ENCODE results near the gene ALDH3B2. TPM values are rescaled to one million over a fixed set of nuclear protein-coding genes. Genes with fewer than 3 reads are reported as not detected.
"Not testable (repeated sequence)": the region's sequence is repeated elsewhere in the genome, so short reads cannot be mapped to it uniquely, and the experiment has no call there.

The ALDH3B2 gene
- total RNA-seq, 1 experiment from 2014 or later = not detected

GRCh38 chr11:67664696-67665540, 9.5 kb downstream of the ALDH3B2 start:
- DNase-seq (ENCODE audit: low read depth) = no peak
- in situ Hi-C loops (cut with HindIII; ENCODE audit: low pct_unique_long_range_greater_than_20kb, low sequenced_read_pairs) = no loop called here

GRCh38 chr11:67664213-67664585, 10.2 kb downstream of the ALDH3B2 start:
- DNase-seq (ENCODE audit: low read depth) = no peak
- in situ Hi-C loops (cut with HindIII; ENCODE audit: low pct_unique_long_range_greater_than_20kb, low sequenced_read_pairs) = no loop called here

GRCh38 chr11:67663532-67664212, 10.8 kb downstream of the ALDH3B2 start:
- in situ Hi-C loops (cut with HindIII; ENCODE audit: low pct_unique_long_range_greater_than_20kb, low sequenced_read_pairs) = no loop called here
- no peak for DNase-seq (ENCODE audit: low read depth)

GRCh38 chr11:67662835-67663531, 11.4 kb downstream of the ALDH3B2 start:
- no peak for DNase-seq (ENCODE audit: low read depth)
- in situ Hi-C loops (cut with HindIII; ENCODE audit: low pct_unique_long_range_greater_than_20kb, low sequenced_read_pairs) = no loop called here

GRCh38 chr11:67662142-67662834, 12.1 kb downstream of the ALDH3B2 start:
- no peak for DNase-seq (ENCODE audit: low read depth)
- in situ Hi-C loops (cut with HindIII; ENCODE audit: low pct_unique_long_range_greater_than_20kb, low sequenced_read_pairs) = no loop called here

- in situ Hi-C loops (cut with HindIII; ENCODE audit: low pct_unique_long_range_greater_than_20kb, low sequenced_read_pairs); DNase-seq (ENCODE audit: low read depth): not testable (repeated sequence)
These were observed 13.7 kb downstream of the ALDH3B2 start for GRCh38 chr11:67660752-67661151.

GRCh38 chr11:67659651-67660165, 14.7 kb downstream of the ALDH3B2 start:
- in situ Hi-C loops (cut with HindIII; ENCODE audit: low pct_unique_long_range_greater_than_20kb, low sequenced_read_pairs); DNase-seq (ENCODE audit: low read depth): not testable (repeated sequence)

- DNase-seq (ENCODE audit: low read depth) = no peak
- in situ Hi-C loops (cut with HindIII; ENCODE audit: low pct_unique_long_range_greater_than_20kb, low sequenced_read_pairs) = no loop called here
These were observed 17.1 kb downstream of the ALDH3B2 start for GRCh38 chr11:67657300-67657699.

GRCh38 chr11:67656278-67656922, 18.0 kb downstream of the ALDH3B2 start:
- in situ Hi-C loops (cut with HindIII; ENCODE audit: low pct_unique_long_range_greater_than_20kb, low sequenced_read_pairs) = no loop called here
- DNase-seq (ENCODE audit: low read depth) = no peak

- no peak for DNase-seq (ENCODE audit: low read depth)
- in situ Hi-C loops (cut with HindIII; ENCODE audit: low pct_unique_long_range_greater_than_20kb, low sequenced_read_pairs) = no loop called here
These were observed 20.2 kb downstream of the ALDH3B2 start for GRCh38 chr11:67654225-67654624.

GRCh38 chr11:67652965-67653845, 21.2 kb downstream of the ALDH3B2 start:
- in situ Hi-C loops (cut with HindIII; ENCODE audit: low pct_unique_long_range_greater_than_20kb, low sequenced_read_pairs) = no loop called here
- no peak for DNase-seq (ENCODE audit: low read depth)

GRCh38 chr11:67651976-67652781, 22.2 kb downstream of the ALDH3B2 start:
- DNase-seq (ENCODE audit: low read depth) = no peak
- in situ Hi-C loops (cut with HindIII; ENCODE audit: low pct_unique_long_range_greater_than_20kb, low sequenced_read_pairs) = no loop called here

GRCh38 chr11:67649634-67650510, 24.6 kb downstream of the ALDH3B2 start:
- in situ Hi-C loops (cut with HindIII; ENCODE audit: low pct_unique_long_range_greater_than_20kb, low sequenced_read_pairs) = no loop called here
- DNase-seq (ENCODE audit: low read depth) = no peak

- no peak for DNase-seq (ENCODE audit: low read depth)
- in situ Hi-C loops (cut with HindIII; ENCODE audit: low pct_unique_long_range_greater_than_20kb, low sequenced_read_pairs) = no loop called here
These were observed 25.4 kb downstream of the ALDH3B2 start for GRCh38 chr11:67648796-67649613.

All from Caki2 (cell line).